Body of pancreas (tissue), 4 donors: ENCODE data around the gene COMMD9. TPM values are rescaled to one million over a fixed set of nuclear protein-coding genes. Genes with fewer than 3 reads are reported as not detected.
"Not testable (repeated sequence)": the region's sequence is repeated elsewhere in the genome, so short reads cannot be mapped to it uniquely, and the experiment has no call there.

Experiments
- ATAC-seq: fragments of 150-250 bp; one replicate; pipeline ENCODE4 v1.9.1; 2016
- DNase-seq, 4 donors: peaks; one replicate each; pipeline ENCODE4 v3.0.0-alpha.2; 2019
- H3K27ac ChIP-seq, 4 donors: fragments of 200-600 bp; sonication (generic); 1 replicate in 3 of 4; 2 replicates in 1 of 4; pipeline versions ENCODE4 v1.5.1 to v1.6.1; 2016 to 2019; ENCODE audit warnings: mild to moderate bottlenecking in 1 of 4, mixed read lengths in 1 of 4, moderate library complexity in 1 of 4
- H3K27me3 ChIP-seq, 2 donors: fragments of 200-600 bp; sonication (generic); one replicate each; pipeline ENCODE4 v1.6.0; 2016; ENCODE audit warnings: mild to moderate bottlenecking in 1 of 2
- H3K36me3 ChIP-seq, 2 donors: fragments of 200-600 bp; sonication (generic); replicated peaks in 1 of 2; 2 replicates each; pipeline ENCODE4 v1.5.1; 2016; ENCODE audit warnings: low read depth in 2 of 2; ENCODE audit not compliant: insufficient read depth in 1 of 2
- H3K4me1 ChIP-seq: fragments of 200-600 bp; sonication (generic); one replicate; pipeline ENCODE4 v1.6.0; 2016
- H3K4me3 ChIP-seq, 2 donors: fragments of 200-600 bp; sonication (generic); 1 replicate in 1 of 2; 2 replicates in 1 of 2; pipeline ENCODE4 v1.5.1; 2016 to 2019
- H3K9me3 ChIP-seq, 3 donors: fragments of 200-600 bp; sonication (generic); 1 replicate in 2 of 3; 2 replicates in 1 of 3; pipeline ENCODE4 v1.5.1; 2016
- POLR2A ChIP-seq, 3 donors: fragments of 450-650 bp; IDR thresholded peaks; one replicate each; pipeline ENCODE4 v1.6.1; 2016; ENCODE audit warnings: antibody characterized with exemption in 3 of 3, mild to moderate bottlenecking in 2 of 3
- WGBS, 2 donors: methylation state at CpG; one replicate each; pipeline ENCODE4 v1.1.5; 2017; 5-methylcytosine and 5-hydroxymethylcytosine counted together
- intact Hi-C: fragments of 100-400 bp; cut with DNase I; formaldehyde crosslinking; loops from one replicate; pipeline ENCODE4 v1.15.1; 2023
- total RNA-seq, 2 donors: library from RNA; depleted of rRNA; stranded (reverse); fragments of >200 nt; gene quantifications; one replicate each; pipeline ENCODE4 v1.1.0, GENCODE V29; 2016
- TF ChIP-seq, protein P1 (sequence below), 7 experiments: fragments of 450-650 bp in 4 of 7; fragments of 200-600 bp in 3 of 7; sonication (generic) in 3 of 7; IDR thresholded peaks; one replicate each; pipeline ENCODE4 v1.5.1; 2016 to 2019; ENCODE audit warnings: antibody characterized with exemption in 7 of 7

COMMD9 gene
- total RNA-seq, 2 donors from 2014 or later = 26.4 to 28.5 TPM

DNA sequence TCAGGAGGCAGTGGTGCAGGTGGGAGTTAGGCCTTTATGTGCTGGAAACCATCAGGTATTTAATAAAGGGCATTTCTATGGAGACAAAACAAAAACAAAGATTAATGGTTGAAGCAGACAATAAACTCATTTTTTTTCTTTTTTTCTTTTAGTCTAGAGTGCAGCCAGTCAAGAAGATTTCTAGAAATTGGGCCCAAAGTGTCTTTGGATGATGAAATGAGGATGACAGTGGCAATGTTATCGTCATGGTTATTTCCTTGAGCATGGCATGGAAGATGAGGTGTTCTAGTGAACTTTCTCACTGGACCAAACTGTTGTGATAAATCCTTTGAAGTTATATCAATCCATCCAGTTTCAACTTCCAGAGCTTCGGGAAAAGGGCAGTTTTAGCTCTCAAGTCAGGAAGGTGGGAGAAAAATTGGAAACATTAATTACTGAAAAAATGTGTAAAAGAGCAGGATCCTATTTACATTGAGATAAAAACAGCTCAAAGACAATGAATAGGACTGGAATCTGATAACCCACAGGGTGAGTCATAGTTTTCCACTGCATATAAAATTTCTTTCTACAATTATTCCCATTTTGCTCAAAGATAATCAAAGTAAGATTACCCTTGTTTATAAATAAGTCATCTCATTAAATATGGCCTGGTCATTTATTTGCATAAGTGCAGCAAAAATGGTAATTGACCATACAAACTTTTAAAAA, 39.9 kb upstream of the COMMD9 start:
- intact Hi-C loops = no loop called here
- TF ChIP-seq, protein P1, sequence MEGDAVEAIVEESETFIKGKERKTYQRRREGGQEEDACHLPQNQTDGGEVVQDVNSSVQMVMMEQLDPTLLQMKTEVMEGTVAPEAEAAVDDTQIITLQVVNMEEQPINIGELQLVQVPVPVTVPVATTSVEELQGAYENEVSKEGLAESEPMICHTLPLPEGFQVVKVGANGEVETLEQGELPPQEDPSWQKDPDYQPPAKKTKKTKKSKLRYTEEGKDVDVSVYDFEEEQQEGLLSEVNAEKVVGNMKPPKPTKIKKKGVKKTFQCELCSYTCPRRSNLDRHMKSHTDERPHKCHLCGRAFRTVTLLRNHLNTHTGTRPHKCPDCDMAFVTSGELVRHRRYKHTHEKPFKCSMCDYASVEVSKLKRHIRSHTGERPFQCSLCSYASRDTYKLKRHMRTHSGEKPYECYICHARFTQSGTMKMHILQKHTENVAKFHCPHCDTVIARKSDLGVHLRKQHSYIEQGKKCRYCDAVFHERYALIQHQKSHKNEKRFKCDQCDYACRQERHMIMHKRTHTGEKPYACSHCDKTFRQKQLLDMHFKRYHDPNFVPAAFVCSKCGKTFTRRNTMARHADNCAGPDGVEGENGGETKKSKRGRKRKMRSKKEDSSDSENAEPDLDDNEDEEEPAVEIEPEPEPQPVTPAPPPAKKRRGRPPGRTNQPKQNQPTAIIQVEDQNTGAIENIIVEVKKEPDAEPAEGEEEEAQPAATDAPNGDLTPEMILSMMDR (IDR thresholded peaks at IDR 0.05) = no peak
- TF ChIP-seq POLR2A (IDR thresholded peaks at IDR 0.05) = no peak
- 51 to 74% methylated on average over 2 of the region's 2 CpGs for WGBS, 2 donors
- H3K4me1 ChIP-seq = no peaks in the 10 kb centered on the region
- no peak overlapping the region for H3K4me3 ChIP-seq
- H3K36me3 ChIP-seq = no peaks in the 10 kb centered on the region
- no peaks in the 10 kb centered on the region for H3K9me3 ChIP-seq
- no peak overlapping the region for H3K27ac ChIP-seq
- H3K27me3 ChIP-seq = no peaks in the 10 kb centered on the region
- ATAC-seq = no peak
- DNase-seq = no peak

DNA sequence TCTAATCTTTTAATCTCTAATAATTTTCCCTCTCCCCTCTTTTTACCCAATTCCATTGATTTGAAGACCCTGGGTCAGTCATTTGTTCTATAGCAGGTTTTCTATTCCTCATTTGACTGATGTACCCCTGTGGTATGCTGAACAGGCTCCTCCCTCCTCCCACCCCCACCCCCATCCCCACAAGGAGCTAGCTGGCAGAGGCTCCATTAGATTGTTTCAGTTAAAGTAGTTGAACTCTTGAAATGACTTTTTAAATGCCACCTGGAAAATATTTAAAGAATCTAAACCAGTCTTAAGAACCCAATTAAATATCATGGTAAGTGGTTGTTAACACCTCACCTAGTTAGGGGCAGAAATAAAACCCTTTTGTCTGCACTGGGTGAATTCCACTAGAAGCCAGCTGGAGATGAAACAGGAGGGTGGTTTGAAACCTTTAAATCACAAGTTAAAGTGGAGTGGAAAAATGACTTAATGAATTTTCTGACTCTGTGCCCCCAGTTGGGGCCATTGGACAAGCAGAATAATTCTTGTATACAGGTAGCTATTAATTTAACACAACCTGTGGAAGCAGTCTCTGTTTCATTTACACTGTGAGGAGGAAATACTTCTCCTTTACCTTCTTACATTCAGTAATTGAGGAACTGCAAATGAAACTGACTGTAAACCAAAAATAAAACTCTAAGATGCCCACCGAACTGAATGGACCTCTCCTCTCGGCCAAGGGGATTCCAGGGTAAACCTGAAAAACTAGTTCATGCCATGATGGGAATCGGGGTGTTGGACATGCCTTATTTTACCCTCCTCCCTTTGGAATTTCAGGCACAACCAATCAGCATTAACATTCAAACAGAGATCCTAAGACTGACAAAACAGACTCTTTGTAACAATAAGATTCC, 37.5 kb upstream of the COMMD9 start:
- TF ChIP-seq, protein P1 (IDR thresholded peaks at IDR 0.05) = no peak
- no peak for TF ChIP-seq POLR2A (IDR thresholded peaks at IDR 0.05)
- Histone ChIP-seq H3K4me3 (no peak overlapping the region), H3K4me1 (no peaks in the 10 kb centered on the region), H3K27me3 (no peaks in the 10 kb centered on the region), H3K27ac (no peak overlapping the region), H3K9me3 (no peaks in the 10 kb centered on the region), H3K36me3 (no peaks in the 10 kb centered on the region)
- intact Hi-C loops = no loop called here
- DNase-seq (no peak), ATAC-seq (no peak)
- 36 to 37% methylated on average over 3 of the region's 3 CpGs for WGBS, 2 donors

DNA sequence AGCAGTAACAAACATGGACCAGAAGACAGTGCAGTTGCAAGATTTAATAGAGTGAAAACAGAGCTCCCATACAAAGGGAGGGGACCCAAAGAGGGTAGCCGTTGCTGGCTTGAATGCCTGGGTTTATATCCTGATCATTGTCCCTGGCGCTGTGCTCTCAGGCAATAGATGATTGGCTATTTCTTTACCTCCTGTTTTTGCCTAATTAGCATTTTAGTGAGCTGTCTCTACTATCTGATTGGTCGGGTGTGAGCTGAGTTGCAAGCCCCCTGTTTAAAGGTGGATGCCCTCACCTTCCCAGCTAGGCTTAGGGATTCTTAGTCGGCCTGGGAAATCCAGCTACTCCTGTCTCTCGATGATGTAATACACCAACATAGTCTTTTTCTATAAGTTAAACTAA, 36.2 kb upstream of the COMMD9 start:
- H3K27me3 ChIP-seq, H3K4me1 ChIP-seq, ATAC-seq, H3K4me3 ChIP-seq, H3K9me3 ChIP-seq, DNase-seq, intact Hi-C loops, H3K36me3 ChIP-seq, H3K27ac ChIP-seq: not testable (repeated sequence)
- WGBS, 2 donors = 59 to 71% methylated on average over 5 of the region's 5 CpGs

DNA sequence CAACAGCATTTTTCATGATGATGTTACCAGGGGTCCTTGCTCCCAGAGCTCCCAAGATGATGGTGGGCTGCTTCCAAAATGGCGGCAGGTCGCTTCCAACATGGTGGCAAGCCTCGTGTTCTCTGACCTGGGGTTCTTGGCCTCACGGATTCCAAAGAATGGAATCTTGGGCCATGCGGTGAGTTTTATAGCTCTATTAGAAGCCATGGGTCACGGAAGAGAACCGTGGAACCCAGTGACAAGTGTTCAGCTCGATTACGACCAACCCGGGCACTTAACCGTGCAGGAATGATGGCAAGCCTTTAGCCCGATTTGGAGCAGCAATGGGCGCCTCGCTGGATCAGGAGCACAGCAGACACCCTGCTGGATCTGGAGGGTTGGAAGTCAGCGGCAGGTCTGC, 35.7 kb upstream of the COMMD9 start:
- WGBS, 2 donors = 81% methylated on average over 15 of the region's 15 CpGs
- DNase-seq, H3K4me1 ChIP-seq, H3K27me3 ChIP-seq, H3K9me3 ChIP-seq, H3K27ac ChIP-seq, H3K4me3 ChIP-seq, intact Hi-C loops, ATAC-seq, H3K36me3 ChIP-seq: not testable (repeated sequence)

DNA sequence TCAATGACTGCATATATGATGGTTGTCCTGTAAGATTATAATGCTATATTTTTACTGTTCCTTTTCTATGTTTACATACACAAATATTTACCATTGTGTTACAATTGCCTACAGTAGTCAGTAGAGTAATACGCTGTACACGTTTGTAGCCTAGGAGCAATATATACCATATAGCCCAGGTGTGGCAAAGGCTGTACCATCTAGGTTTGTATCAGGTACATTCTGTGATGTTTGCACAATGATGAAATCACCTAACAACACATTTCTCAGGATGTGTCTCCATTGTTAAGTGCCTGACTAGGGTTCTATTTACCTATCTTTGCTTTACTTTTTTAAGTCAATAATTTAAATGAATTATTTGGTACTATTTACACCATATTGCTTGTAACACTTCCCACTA, 28.8 kb upstream of the COMMD9 start:
- no peak for DNase-seq
- no peak for ATAC-seq
- no peak overlapping the region for H3K4me3 ChIP-seq
- no peaks in the 10 kb centered on the region for H3K4me1 ChIP-seq
- intact Hi-C loops = no loop called here
- H3K27ac ChIP-seq = no peak overlapping the region
- TF ChIP-seq, protein P1 (IDR thresholded peaks at IDR 0.05) = no peak
- no peak for TF ChIP-seq POLR2A (IDR thresholded peaks at IDR 0.05)
- H3K9me3 ChIP-seq = no peaks in the 10 kb centered on the region
- no peaks in the 10 kb centered on the region for H3K36me3 ChIP-seq
- 14 to 37% methylated on average over 2 of the region's 2 CpGs for WGBS, 2 donors
- H3K27me3 ChIP-seq = no peaks in the 10 kb centered on the region
